ENCODE data around the gene ENDOV.

ENDOV gene

GRCh38 chr17:80415626-80416137, 715 bp downstream of the ENDOV start:
- no peaks in the 10 kb centered on the region for H3K9me3 ChIP-seq (ENCODE audit: control insufficient read depth, low read length)
- no peak overlapping the region for H2BK120ac ChIP-seq (ENCODE audit: low read depth, low read length)
- DNase-seq, result no peak
- H3K4me1 ChIP-seq (ENCODE audit: control insufficient read depth, insufficient read depth, low read depth, low read length), result peaks cover 14% of the 10 kb centered on the region
- peak overlapping the region; percentile 25 to 92 for H3K4ac ChIP-seq (ENCODE audit: low read depth in 1 of 2, low read length in 2 of 2)
- H3K18ac ChIP-seq (ENCODE audit: low read depth in 1 of 2, low read length in 2 of 2), result peak overlapping the region; percentile 23 to 93
- H3K23ac ChIP-seq (ENCODE audit: low read length in 2 of 2), result no peak overlapping the region
- peak overlapping the region in 1 of 2 experiments; percentile 79 for H3K14ac ChIP-seq (ENCODE audit: low read length in 2 of 2)
- H2BK5ac ChIP-seq (ENCODE audit: low read depth, low read length, poor library complexity, severe bottlenecking), result no peak overlapping the region
- H3K79me1 ChIP-seq (replicated peaks; ENCODE audit: low read length, poor library complexity, severe bottlenecking), result peaks cover 31% of the 10 kb centered on the region
- H4K91ac ChIP-seq (ENCODE audit: low read length), result peak overlapping the region; percentile 28
- H2BK15ac ChIP-seq (ENCODE audit: low read depth, poor library complexity, severe bottlenecking), result no peak overlapping the region
- peak overlapping the region; percentile 92 to 98 for H3K4me3 ChIP-seq (ENCODE audit: insufficient read depth in 1 of 2, low read depth in 1 of 2, low read length in 2 of 2)
- H3K27me3 ChIP-seq (ENCODE audit: control insufficient read depth in 1 of 2, insufficient read depth in 1 of 2, low read length in 2 of 2), result peaks cover 0 to 5% of the 10 kb centered on the region in 2 experiments
- peak overlapping the region; percentile 68 for H2AFZ ChIP-seq (ENCODE audit: low read depth, low read length)
- H4K8ac ChIP-seq (ENCODE audit: low read length), result peak overlapping the region; percentile 33
- peak overlapping the region; percentile 24 for H3K27ac ChIP-seq (ENCODE audit: low read length, poor library complexity, severe bottlenecking)
- no peak overlapping the region for H2AK5ac ChIP-seq (ENCODE audit: low read length, severe bottlenecking)
- H2BK12ac ChIP-seq (ENCODE audit: low read length in 2 of 2), result no peak overlapping the region
- peaks cover 20 to 31% of the 10 kb centered on the region in 2 experiments for H3K36me3 ChIP-seq (ENCODE audit: control insufficient read depth in 1 of 2, insufficient read depth in 2 of 2, low read depth in 1 of 2, low read length in 2 of 2)
- peak overlapping the region; percentile 99 for H3K9ac ChIP-seq (ENCODE audit: low read length)
- H3K4me2 ChIP-seq (ENCODE audit: low read length, poor library complexity, severe bottlenecking), result peak overlapping the region; percentile 67
- 15% methylated on average over 32 of the region's 39 CpGs for WGBS

GRCh38 chr17:80416260-80416939, 1.4 kb downstream of the ENDOV start:
- Histone ChIP-seq H3K79me1 (replicated peaks; ENCODE audit: low read length, poor library complexity, severe bottlenecking) (peaks cover 34% of the 10 kb centered on the region), H3K9ac (ENCODE audit: low read length) (peak overlapping the region; percentile 99), H3K14ac (ENCODE audit: low read length in 2 of 2) (no peak overlapping the region), H3K18ac (ENCODE audit: low read depth in 1 of 2, low read length in 2 of 2) (no peak overlapping the region), H3K4ac (ENCODE audit: low read depth in 1 of 2, low read length in 2 of 2) (no peak overlapping the region), H2BK15ac (ENCODE audit: low read depth, poor library complexity, severe bottlenecking) (no peak overlapping the region), H3K27ac (ENCODE audit: low read length, poor library complexity, severe bottlenecking) (no peak overlapping the region), H2AFZ (ENCODE audit: low read depth, low read length) (no peak overlapping the region), H3K9me3 (ENCODE audit: control insufficient read depth, low read length) (no peaks in the 10 kb centered on the region), H3K36me3 (ENCODE audit: control insufficient read depth in 1 of 2, insufficient read depth in 2 of 2, low read depth in 1 of 2, low read length in 2 of 2) (peaks cover 20 to 31% of the 10 kb centered on the region in 2 experiments), H2BK5ac (ENCODE audit: low read depth, low read length, poor library complexity, severe bottlenecking) (no peak overlapping the region), H4K91ac (ENCODE audit: low read length) (no peak overlapping the region), H3K4me2 (ENCODE audit: low read length, poor library complexity, severe bottlenecking) (peak overlapping the region; percentile 67), H3K4me3 (ENCODE audit: insufficient read depth in 1 of 2, low read depth in 1 of 2, low read length in 2 of 2) (peak overlapping the region in 1 of 2 experiments; percentile 98), H2AK5ac (ENCODE audit: low read length, severe bottlenecking) (no peak overlapping the region), H2BK120ac (ENCODE audit: low read depth, low read length) (no peak overlapping the region), H3K23ac (ENCODE audit: low read length in 2 of 2) (no peak overlapping the region), H4K8ac (ENCODE audit: low read length) (no peak overlapping the region), H2BK12ac (ENCODE audit: low read length in 2 of 2) (no peak overlapping the region), H3K27me3 (ENCODE audit: control insufficient read depth in 1 of 2, insufficient read depth in 1 of 2, low read length in 2 of 2) (peaks cover 0 to 5% of the 10 kb centered on the region in 2 experiments), H3K4me1 (ENCODE audit: control insufficient read depth, insufficient read depth, low read depth, low read length) (peaks cover 14% of the 10 kb centered on the region)
- 90% methylated on average over 7 of the region's 7 CpGs for WGBS
- no peak for DNase-seq

- Histone ChIP-seq H3K4me2 (ENCODE audit: low read length, poor library complexity, severe bottlenecking) (no peak overlapping the region), H3K4ac (ENCODE audit: low read depth in 1 of 2, low read length in 2 of 2) (no peak overlapping the region), H4K91ac (ENCODE audit: low read length) (no peak overlapping the region), H3K23ac (ENCODE audit: low read length in 2 of 2) (no peak overlapping the region), H3K14ac (ENCODE audit: low read length in 2 of 2) (no peak overlapping the region), H3K9me3 (ENCODE audit: control insufficient read depth, low read length) (no peaks in the 10 kb centered on the region), H3K4me1 (ENCODE audit: control insufficient read depth, insufficient read depth, low read depth, low read length) (peaks cover 16% of the 10 kb centered on the region), H3K9ac (ENCODE audit: low read length) (no peak overlapping the region), H3K27me3 (ENCODE audit: control insufficient read depth in 1 of 2, insufficient read depth in 1 of 2, low read length in 2 of 2) (peaks cover 0 to 5% of the 10 kb centered on the region in 2 experiments), H3K79me1 (replicated peaks; ENCODE audit: low read length, poor library complexity, severe bottlenecking) (peaks cover 37% of the 10 kb centered on the region), H2BK5ac (ENCODE audit: low read depth, low read length, poor library complexity, severe bottlenecking) (no peak overlapping the region), H3K27ac (ENCODE audit: low read length, poor library complexity, severe bottlenecking) (no peak overlapping the region), H2BK120ac (ENCODE audit: low read depth, low read length) (no peak overlapping the region), H2AK5ac (ENCODE audit: low read length, severe bottlenecking) (no peak overlapping the region), H2AFZ (ENCODE audit: low read depth, low read length) (no peak overlapping the region), H3K36me3 (ENCODE audit: control insufficient read depth in 1 of 2, insufficient read depth in 2 of 2, low read depth in 1 of 2, low read length in 2 of 2) (peaks cover 20 to 31% of the 10 kb centered on the region in 2 experiments), H4K8ac (ENCODE audit: low read length) (no peak overlapping the region), H3K18ac (ENCODE audit: low read depth in 1 of 2, low read length in 2 of 2) (no peak overlapping the region), H3K4me3 (ENCODE audit: insufficient read depth in 1 of 2, low read depth in 1 of 2, low read length in 2 of 2) (no peak overlapping the region), H2BK12ac (ENCODE audit: low read length in 2 of 2) (no peak overlapping the region), H2BK15ac (ENCODE audit: low read depth, poor library complexity, severe bottlenecking) (no peak overlapping the region)
- WGBS, result 96% methylated on average over 6 of the region's 6 CpGs
- DNase-seq, result no peak
These were observed 1.9 kb downstream of the ENDOV start for GRCh38 chr17:80416940-80417293.

- H2AFZ ChIP-seq (ENCODE audit: low read depth, low read length), result no peak overlapping the region
- H3K9me3 ChIP-seq (ENCODE audit: control insufficient read depth, low read length), result no peaks in the 10 kb centered on the region
- no peak for DNase-seq
- H3K18ac ChIP-seq (ENCODE audit: low read depth in 1 of 2, low read length in 2 of 2), result no peak overlapping the region
- H3K9ac ChIP-seq (ENCODE audit: low read length), result no peak overlapping the region
- no peak overlapping the region for H3K4me2 ChIP-seq (ENCODE audit: low read length, poor library complexity, severe bottlenecking)
- no peak overlapping the region for H3K23ac ChIP-seq (ENCODE audit: low read length in 2 of 2)
- peaks cover 0 to 4% of the 10 kb centered on the region in 2 experiments for H3K27me3 ChIP-seq (ENCODE audit: control insufficient read depth in 1 of 2, insufficient read depth in 1 of 2, low read length in 2 of 2)
- H4K91ac ChIP-seq (ENCODE audit: low read length), result no peak overlapping the region
- no peak overlapping the region for H3K14ac ChIP-seq (ENCODE audit: low read length in 2 of 2)
- H3K27ac ChIP-seq (ENCODE audit: low read length, poor library complexity, severe bottlenecking), result no peak overlapping the region
- no peak overlapping the region for H2BK15ac ChIP-seq (ENCODE audit: low read depth, poor library complexity, severe bottlenecking)
- peaks cover 16% of the 10 kb centered on the region for H3K4me1 ChIP-seq (ENCODE audit: control insufficient read depth, insufficient read depth, low read depth, low read length)
- H3K79me1 ChIP-seq (replicated peaks; ENCODE audit: low read length, poor library complexity, severe bottlenecking), result peaks cover 35% of the 10 kb centered on the region
- H4K8ac ChIP-seq (ENCODE audit: low read length), result no peak overlapping the region
- no peak overlapping the region for H3K4me3 ChIP-seq (ENCODE audit: insufficient read depth in 1 of 2, low read depth in 1 of 2, low read length in 2 of 2)
- 97% methylated on average over 10 of the region's 11 CpGs for WGBS
- H2BK5ac ChIP-seq (ENCODE audit: low read depth, low read length, poor library complexity, severe bottlenecking), result no peak overlapping the region
- H3K4ac ChIP-seq (ENCODE audit: low read depth in 1 of 2, low read length in 2 of 2), result no peak overlapping the region
- no peak overlapping the region for H2BK120ac ChIP-seq (ENCODE audit: low read depth, low read length)
- no peak overlapping the region for H2BK12ac ChIP-seq (ENCODE audit: low read length in 2 of 2)
- no peak overlapping the region for H2AK5ac ChIP-seq (ENCODE audit: low read length, severe bottlenecking)
- H3K36me3 ChIP-seq (ENCODE audit: control insufficient read depth in 1 of 2, insufficient read depth in 2 of 2, low read depth in 1 of 2, low read length in 2 of 2), result peaks cover 22 to 31% of the 10 kb centered on the region in 2 experiments
These were observed 3.6 kb downstream of the ENDOV start for GRCh38 chr17:80418589-80418988.
